T-helper 9 cell (primary cell): ENCODE measurements around the gene SSX4B.
"Not testable (repeated sequence)": the region's sequence is repeated elsewhere in the genome, so short reads cannot be mapped to it uniquely, and the experiment has no call there.

ENCODE experiments used
- DNase-seq: peaks from one replicate; pipeline ENCODE4 v3.0.0-alpha.2; 2020
- total RNA-seq, 2 donors: gene quantifications; one replicate each; lab custom pipeline; 2026; lab: John Stamatoyannopoulos, UW

SSX4B gene, protein sequence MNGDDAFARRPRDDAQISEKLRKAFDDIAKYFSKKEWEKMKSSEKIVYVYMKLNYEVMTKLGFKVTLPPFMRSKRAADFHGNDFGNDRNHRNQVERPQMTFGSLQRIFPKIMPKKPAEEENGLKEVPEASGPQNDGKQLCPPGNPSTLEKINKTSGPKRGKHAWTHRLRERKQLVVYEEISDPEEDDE
- 0 reads per million in 2 donors for total RNA-seq

DNA sequence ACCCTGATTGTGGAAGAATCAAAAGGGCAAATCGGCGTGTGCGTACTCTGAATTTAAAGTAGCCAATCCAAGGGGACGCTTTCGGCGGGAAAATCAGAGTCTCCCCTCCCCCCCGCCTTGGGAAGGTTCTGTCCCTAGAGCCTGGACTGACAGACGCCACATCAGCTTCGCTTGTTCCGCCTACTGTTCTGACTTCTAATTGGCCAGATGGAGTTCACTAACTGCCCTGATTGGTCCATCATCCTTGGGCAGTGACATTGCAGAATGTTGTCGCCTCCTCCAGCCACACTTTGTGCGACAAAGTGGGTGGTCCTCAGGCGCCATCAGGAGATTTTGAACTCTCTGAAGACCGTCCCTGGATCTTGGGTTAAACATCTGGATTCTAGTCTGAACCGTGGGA, at the start of gene SSX4B:
TSS of gene SSX4B (minus strand) at position 101 of the 400 bp plus-strand sequence. CDS start 588 bp downstream, outside the sequence.
- DNase-seq: not testable (repeated sequence)

DNA sequence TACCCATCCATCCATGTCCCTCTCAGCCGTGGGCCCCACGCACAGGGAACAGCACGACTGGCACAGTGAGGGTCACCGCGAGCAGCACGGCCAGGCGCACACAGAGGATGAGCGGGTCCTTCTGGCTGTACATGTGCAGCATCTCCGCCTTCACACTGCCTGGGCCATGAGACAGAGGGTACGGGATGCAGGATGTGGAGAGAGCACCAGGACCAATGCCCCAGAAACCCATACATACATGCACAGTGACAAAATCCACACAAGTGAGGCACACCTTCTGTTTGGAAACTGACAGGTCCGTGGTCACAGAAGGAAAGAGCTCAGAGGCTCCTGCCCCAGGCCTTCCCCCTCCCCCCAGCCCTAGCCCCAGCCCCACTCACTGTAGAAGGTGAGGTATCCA, 48.8 kb upstream of the SSX4B start:
- DNase-seq: no peak

DNA sequence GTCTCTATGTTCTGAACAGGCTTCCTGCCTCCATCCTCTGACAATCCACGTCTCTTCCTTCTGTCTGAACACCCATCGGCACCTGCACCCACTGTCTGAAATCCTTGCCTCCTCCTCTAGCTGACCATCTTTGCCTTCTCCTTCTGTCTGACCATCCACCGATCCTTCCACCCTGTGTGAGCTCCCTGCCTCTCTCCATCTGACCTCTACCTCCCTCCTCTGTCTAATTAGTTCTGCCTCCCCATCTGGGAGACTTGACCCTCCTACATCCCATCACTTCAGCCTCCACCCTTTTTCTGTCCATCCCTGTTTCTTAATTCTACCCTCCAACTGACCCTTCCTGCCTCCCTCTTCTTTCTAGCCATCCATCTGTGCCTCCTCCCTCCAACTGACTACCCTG, 48.3 kb upstream of the SSX4B start:
- no peak for DNase-seq

DNA sequence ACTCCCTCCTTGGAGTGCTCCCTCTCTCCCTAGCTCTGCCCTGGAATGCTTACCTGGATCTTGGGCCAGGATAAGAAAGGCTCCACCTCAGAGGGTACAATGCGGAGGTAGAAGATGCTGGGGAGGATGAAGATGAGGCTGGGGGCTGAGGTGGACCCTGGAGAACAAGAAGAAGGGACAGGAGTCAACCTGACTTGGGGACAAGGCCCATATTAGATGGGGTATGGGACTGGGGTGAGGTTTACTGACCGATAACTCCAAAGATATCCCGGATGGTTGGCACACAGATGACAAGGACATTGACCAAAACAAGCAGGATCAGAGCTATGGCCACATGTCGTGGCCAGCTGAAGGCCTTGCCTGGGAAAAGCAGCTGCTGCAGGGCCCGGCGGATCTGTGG, 47.7 kb upstream of the SSX4B start:
- DNase-seq: no peak

DNA sequence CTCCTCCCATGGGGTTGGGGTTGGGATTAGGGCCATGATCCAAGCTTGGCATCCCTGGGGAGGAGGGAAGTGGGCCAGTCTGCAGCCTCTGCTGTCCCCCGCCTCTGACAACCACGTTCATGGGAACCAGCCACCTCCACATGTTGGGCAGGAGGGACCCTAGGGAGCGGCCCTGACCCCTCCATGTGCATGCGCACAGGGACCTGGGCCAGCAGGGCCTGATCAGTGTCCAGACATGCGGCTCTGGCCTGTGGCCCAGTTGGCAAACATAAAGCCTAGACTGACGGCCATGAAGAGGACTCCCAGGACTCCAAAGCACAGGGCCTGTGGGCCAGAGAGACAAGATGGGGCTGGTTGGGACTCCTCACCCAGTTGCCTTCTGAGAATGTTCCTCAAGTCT, 47.0 kb upstream of the SSX4B start:
- no peak for DNase-seq

DNA sequence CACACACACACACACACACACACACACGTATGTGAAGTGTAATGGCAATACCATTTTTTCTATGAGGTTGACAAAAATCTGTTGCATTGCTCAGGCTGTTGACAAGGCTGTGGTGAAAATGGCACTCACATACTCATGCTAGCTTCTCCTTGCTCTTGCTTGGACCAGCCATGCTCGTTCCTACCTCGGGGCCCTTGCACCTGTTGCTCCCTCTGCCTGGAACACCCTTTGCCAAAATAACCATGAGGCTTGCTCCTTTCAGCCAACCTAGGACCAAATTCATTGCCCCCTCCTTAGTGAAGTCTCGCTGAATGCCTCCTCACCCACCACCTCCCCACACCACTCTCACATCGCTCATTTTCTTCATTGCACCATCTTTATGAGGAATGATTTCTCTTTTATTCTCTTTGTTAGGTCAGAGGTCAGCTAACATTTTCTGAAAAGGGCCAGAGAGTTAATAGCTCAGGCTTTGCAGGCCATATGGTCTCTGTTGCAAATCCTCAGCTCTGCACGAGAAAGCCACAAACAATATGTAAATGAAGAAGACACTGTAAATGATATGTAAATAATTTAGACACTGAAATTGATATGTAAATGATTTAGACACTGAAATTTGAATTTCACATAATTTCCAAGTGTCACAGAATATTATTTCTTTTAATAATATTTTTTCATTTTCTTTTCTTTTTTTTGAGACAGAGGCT, 45.0 kb upstream of the SSX4B start:
- no peak for DNase-seq

DNA sequence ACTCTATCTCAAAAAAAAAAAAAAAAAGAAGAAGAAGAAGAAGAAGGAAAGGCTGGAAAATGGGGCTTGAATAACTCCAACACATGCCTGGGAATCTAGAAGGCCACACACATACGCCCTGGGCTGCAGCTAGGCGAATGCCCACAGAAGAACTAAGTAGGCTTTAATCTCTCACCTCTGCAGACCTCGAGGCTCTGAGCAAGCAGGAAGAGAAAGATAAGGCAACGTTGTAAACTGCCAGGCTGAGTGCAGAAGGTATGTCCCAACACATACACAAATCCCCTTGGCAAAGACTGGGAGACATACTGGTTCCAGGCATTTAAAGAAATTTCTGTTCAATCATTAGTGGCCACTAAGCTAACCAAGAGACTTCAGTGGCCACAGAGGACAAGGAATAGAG, 39.9 kb upstream of the SSX4B start:
- no peak for DNase-seq

DNA sequence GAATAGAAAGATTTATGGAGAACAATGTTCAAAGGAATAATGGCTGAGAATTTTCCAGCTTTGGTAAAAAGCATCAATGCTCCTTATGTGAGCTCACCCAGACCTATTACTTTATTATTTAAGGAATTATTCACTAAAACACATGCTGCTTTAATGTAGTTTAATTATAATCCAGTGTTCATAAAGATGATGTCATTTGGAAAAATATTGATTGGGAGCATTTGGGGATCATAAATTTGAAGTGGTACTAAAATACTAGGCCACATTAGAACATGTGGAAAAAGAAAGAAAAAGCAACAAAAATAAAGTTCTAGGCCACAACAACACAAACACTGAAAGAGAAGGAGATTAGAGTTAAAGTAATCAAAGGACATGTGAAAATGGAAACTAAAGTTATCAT, 38.3 kb upstream of the SSX4B start:
- no peak for DNase-seq

DNA sequence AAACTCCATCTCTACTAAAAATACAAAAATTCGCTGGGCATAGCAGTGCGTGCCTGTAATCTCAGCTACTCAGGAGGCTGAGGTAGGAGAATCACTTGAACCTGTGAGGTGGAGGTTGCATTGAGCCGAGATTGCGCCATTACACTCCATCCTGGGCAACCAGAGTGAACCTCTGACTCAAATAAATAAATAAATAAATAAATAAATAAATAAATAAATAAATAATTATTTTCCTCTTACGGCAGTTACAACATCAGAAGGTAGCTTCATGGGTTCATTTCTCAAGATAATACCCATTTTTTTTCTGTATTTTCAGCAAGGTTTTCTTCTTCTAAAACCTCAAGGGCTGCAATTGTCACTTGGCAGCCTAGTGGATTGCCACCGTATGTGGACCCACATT, 35.4 kb upstream of the SSX4B start:
- not testable (repeated sequence) for DNase-seq

DNA sequence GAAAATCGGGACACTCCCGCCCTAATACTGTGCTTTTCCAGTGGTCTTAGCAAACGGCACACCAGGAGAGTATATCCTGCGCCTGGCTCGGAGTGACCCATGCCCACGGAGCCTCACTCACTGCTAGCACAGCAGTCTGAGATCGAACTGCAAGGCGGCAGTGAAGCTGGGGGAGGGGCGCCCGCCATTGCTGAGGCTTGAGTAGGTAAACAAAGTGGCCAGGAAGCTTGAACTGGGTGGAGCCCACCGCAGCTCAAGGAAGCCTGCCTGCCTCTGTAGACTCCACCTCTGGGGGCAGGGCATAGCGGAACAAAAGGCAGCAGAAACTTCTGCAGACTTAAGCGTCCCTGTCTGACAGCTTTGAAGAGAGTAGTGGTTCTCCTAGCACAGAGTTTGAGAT, 22.0 kb upstream of the SSX4B start:
- not testable (repeated sequence) for DNase-seq

DNA sequence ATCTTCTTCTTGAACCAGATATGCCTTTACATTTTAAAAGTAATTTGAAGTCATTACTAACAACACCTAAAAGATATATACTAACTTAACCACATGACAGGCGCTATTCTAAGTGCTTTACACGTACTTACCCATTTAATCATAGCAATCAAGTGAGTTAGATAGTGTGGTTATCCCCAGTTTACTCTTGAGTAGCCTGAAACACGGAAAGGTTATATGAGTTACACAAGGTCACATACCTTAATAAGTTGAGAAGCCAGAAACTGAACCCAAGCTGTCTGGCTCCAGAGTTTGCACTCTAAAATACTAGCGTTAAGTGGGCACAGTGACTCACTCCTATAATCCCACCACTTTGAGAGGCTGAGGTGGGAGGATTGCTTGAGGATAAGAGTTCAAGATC, 18.4 kb upstream of the SSX4B start:
- not testable (repeated sequence) for DNase-seq

DNA sequence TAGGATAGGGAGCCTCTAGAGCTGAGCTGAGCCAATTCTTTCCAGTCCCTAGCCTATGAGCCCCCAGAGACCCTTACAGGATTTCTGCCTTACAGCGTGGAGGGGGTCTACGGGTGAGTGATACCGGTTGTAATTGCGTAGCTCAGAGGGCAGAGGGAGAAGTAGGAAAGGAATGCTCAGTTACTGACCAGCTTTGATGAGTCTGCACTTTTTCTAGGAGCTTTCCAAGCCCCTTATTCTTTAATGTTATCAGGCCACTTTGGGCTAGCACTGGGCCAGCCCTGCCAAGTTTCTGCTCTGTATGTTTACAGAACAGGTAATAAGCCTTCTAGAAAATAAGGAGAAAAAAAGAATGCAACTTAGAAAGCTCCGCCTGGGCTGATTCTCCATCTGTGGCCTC, 17.8 kb upstream of the SSX4B start:
- DNase-seq: not testable (repeated sequence)

DNA sequence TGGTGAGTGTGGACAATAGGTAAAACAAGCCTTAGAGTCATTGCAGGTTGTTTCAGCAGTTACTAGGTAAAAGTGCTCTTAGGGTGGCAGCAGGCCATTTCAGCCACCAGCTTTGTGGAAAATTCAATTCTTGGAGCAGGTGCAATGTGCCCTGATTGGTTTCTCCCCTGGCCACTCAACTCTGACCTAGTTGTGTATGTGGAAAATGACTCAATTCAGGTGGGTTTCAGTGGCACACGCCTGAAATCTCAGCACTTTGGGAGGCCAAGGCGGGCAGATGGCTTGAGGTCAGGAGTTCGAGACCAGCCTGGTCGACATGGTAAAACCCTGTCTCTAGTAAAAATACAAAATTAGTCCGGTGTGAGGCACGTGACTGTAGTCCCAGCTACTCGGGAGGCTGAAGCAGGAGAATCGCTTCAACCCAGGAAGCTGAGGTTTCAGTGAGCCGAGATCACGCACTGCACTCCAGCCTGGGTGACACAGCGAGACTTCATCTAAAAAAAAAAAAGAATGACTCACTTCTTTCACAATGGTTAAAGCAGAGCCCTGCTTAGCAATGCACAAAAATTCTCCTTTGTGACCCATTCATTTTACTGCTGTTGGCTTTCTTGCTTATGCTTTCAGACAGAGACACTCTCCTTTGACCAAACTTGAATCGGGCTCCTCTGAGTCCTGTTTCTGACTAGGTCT, 15.4 kb upstream of the SSX4B start:
- not testable (repeated sequence) for DNase-seq

DNA sequence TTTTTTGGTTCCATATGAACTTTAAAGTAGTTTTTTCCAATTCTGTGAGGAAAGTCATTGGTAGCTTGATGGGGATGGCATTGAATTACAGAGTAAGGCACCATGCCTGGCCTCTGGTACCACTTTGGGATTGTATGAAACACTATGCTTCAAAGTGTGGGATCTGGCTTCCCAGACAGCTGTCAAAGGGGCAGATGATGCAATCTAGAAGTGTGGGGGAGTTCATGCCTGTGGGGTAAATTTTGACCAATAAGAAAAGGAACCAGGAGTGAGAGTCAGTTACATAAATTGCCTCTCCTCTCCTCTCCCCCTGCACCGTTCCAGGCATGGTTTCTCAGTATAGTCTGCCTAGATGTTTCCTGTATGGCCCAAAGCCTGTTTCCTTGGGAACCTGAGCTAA, 13.9 kb downstream of the SSX4B start:
- not testable (repeated sequence) for DNase-seq

DNA sequence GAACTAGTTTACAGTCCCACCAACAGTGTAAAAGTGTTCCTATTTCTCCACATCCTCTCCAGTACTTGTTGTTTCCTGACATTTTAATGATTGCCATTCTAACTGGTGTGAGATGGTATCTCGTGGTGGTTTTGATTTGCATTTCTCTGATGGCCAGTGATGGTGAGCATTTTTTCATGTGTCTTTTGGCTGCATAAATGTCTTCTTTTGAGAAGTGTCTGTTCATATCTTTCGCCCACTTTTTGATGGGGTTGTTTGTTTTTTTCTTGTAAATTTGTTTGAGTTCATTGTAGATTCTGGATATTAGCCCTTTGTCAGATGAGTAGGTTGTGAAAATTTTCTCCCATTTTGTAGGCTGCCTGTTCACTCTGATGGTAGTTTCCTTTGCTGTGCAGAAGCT, 14.8 kb downstream of the SSX4B start:
- not testable (repeated sequence) for DNase-seq

DNA sequence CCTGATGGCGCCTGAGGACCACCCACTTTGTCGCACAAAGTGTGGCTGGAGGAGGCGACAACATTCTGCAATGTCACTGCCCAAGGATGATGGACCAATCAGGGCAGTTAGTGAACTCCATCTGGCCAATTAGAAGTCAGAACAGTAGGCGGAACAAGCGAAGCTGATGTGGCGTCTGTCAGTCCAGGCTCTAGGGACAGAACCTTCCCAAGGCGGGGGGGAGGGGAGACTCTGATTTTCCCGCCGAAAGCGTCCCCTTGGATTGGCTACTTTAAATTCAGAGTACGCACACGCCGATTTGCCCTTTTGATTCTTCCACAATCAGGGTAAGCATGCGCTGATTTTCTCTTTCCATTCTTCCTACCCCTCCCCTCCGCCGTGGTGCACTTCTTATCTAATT, 28.5 kb downstream of the SSX4B start, which contains the start of gene SSX4:
TSS of gene SSX4 (plus strand) at position 301 of the 400 bp plus-strand sequence. CDS start 515 bp downstream, outside the sequence.
- DNase-seq: not testable (repeated sequence)

DNA sequence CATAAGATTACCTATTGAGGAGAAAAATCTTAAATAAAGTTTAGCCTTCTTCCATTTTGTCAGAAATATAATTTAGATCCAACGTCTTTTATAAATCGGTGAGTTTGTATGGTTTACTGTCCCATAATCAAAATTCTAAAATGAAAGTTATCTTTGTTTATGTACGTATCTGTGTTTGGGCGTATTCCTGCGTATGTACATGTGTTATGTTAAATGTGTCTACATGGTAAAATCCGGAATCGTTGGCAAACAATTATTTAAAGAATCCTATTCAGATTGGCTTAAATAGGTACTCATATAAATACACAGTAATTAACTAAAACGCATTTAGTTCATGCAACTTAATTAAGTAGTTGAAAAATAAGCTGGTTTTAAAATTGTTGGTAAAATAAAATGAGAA, 41.4 kb downstream of the SSX4B start:
- DNase-seq: not testable (repeated sequence)

DNA sequence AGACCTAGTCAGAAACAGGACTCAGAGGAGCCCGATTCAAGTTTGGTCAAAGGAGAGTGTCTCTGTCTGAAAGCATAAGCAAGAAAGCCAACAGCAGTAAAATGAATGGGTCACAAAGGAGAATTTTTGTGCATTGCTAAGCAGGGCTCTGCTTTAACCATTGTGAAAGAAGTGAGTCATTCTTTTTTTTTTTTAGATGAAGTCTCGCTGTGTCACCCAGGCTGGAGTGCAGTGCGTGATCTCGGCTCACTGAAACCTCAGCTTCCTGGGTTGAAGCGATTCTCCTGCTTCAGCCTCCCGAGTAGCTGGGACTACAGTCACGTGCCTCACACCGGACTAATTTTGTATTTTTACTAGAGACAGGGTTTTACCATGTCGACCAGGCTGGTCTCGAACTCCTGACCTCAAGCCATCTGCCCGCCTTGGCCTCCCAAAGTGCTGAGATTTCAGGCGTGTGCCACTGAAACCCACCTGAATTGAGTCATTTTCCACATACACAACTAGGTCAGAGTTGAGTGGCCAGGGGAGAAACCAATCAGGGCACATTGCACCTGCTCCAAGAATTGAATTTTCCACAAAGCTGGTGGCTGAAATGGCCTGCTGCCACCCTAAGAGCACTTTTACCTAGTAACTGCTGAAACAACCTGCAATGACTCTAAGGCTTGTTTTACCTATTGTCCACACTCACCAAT, 43.9 kb downstream of the SSX4B start:
- not testable (repeated sequence) for DNase-seq

DNA sequence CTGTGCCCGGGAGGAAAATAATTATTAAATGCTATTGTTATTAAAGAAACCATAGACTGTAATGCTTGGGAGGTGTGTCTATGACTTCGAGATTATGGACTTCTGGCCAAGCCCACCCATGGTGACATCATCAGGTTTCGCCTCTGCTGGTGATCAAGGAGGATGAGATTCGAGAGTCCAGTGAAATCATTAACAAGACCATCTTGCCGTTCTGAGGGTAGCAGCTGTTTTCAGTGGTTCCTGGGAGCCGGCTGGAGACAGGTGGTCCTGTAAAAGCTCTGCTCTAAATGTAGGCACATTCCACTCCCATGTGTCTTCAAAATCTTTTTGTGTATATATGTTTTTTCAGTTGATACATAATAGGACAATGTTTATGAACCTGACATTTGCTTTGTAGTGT, 52.5 kb downstream of the SSX4B start:
- DNase-seq: not testable (repeated sequence)

DNA sequence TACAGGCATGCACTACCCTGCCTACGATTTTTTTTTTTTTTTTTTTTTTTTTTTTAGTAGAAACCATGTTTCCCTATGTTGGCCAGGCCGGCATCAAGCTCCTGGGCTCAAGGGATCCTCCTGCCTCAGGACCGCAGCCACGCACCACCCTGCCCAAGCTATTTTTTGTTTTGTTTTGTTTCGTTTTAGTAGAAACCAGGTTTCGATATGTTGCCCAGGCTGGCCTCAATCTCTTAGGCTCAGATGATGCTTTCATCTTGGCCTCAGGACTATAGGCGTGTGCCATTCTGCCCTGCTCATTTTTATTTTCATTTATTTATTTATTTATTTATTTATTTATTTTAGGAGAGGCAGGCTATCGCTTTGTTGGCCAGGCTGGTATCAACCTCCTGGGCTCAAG, 54.1 kb downstream of the SSX4B start:
- DNase-seq: no peak

DNA sequence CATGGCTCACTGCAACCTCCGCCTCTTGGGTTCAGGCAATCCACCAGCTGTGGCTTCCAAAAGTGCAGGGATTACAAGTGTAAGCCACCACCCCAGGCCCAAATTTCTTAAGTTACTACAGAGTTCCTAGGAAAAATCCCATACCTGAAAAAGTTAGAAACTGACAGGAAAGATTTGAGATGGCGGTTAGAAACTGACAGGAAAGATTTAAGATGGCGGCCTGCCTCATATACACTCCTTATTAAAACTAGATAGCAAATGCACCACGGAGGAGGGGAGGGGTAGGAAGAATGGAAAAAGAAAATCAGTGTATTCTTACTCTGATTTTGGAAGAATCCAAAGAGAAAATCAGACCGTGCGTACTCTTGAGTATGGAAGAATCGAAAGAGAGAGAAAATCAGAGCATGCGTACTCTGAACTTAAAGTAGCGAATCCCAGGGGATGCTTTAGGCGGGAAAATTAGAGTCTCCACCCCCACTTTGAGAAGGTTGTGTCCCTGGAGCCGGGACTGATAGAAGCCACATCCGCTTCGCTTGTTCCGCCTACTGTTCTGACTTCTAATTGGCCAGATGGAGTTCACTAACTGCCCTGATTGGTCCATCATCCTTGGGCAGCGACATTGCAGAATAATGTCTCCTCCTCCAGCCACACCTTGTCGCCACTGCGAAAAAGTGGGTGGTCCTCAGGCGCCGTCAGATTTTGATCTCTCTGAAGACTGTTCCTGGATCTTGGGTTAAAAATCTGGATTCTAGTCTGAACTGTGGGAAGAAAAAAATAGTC, 55.3 kb downstream of the SSX4B start, which contains the start of gene SSX3:
TSS of gene SSX3 (minus strand) at position 389 of the 780 bp plus-strand sequence. CDS start 1,454 bp downstream, outside the sequence.
- DNase-seq: not testable (repeated sequence)
